ENCODE measurements around the gene PLPP7.
"Not testable (repeated sequence)": the region's sequence is repeated elsewhere in the genome, so short reads cannot be mapped to it uniquely, and the experiment has no call there.

The PLPP7 gene

GRCh38 chr9:131331996-131332395 is 42.5 kb downstream of the PLPP7 start:
- not testable (repeated sequence) for H3K4me1 ChIP-seq (ENCODE audit: insufficient read depth, low read length); H3K9me3 ChIP-seq (ENCODE audit: insufficient read depth, low read depth, low read length); H3K9ac ChIP-seq (ENCODE audit: low read depth, low read length); H3K27me3 ChIP-seq (ENCODE audit: insufficient read depth, low read length); H3K36me3 ChIP-seq (ENCODE audit: insufficient read depth, low read depth, low read length); H3K4me3 ChIP-seq (ENCODE audit: low read length); H3K27ac ChIP-seq (ENCODE audit: low read length)

DNA sequence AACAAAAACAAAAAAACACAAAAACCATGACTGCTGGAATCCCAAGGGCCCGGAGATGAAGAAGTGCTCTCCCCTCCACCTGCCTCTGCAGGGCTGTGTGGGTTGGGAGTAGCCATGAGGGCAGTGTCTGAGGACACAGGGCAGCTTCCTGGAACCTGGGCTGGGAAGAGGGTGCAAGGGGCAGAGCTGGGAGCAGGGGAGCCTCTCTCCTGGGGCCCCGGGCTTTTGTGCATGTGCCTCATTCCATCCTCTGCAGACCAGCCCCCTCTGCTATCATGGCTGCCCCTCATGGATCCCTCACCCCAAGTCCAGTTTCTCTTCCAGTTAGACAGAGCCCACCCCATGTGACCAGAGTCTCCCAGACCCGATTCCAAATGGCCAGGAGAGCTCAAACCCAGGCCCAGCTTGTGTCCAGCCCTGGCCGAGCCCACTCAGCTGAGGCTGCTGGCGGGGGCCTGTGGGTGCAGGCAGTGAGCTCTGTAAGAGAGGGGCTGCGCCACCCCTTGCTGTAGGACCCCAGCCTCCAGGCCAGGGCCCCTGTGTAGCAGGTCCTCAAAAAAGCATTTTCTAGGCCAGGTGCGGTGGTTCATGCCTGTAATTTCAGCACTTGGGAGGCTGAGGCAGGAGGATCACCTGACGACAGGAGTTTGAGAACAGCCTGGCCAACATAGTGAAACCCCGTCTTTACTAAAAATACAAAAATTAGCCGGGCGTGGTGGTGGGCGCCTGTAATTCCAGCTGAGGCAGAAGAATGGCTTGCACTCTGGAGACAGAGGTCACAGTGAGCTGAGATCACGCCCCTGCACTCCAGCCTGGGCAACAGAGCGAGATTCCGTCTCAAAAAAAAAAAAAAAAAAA is 44.5 kb downstream of the PLPP7 start:
- H3K27ac ChIP-seq (ENCODE audit: low read length) = no peak overlapping the region
- H3K9ac ChIP-seq (ENCODE audit: low read depth, low read length) = no peak overlapping the region
- peaks cover 7% of the 10 kb centered on the region; the same call in 1 of the 2 replicates for H3K4me1 ChIP-seq (ENCODE audit: insufficient read depth, low read length)
- no peaks in the 10 kb centered on the region for H3K27me3 ChIP-seq (ENCODE audit: insufficient read depth, low read length)
- no peaks in the 10 kb centered on the region for H3K9me3 ChIP-seq (ENCODE audit: insufficient read depth, low read depth, low read length)
- no peaks in the 10 kb centered on the region for H3K36me3 ChIP-seq (ENCODE audit: insufficient read depth, low read depth, low read length)
- H3K4me3 ChIP-seq (ENCODE audit: low read length) = no peak overlapping the region

- Histone ChIP-seq H3K9me3 (ENCODE audit: insufficient read depth, low read depth, low read length) (no peaks in the 10 kb centered on the region), H3K4me1 (ENCODE audit: insufficient read depth, low read length) (peaks cover 7% of the 10 kb centered on the region; the same call in 1 of the 2 replicates), H3K9ac (ENCODE audit: low read depth, low read length) (no peak overlapping the region), H3K27ac (ENCODE audit: low read length) (no peak overlapping the region), H3K36me3 (ENCODE audit: insufficient read depth, low read depth, low read length) (no peaks in the 10 kb centered on the region), H3K4me3 (ENCODE audit: low read length) (no peak overlapping the region), H3K27me3 (ENCODE audit: insufficient read depth, low read length) (no peaks in the 10 kb centered on the region)
Measured at GRCh38 chr9:131334629-131335367, 45.3 kb downstream of the PLPP7 start.

GRCh38 chr9:131335368-131335755 is 45.8 kb downstream of the PLPP7 start:
- H3K9me3 ChIP-seq (ENCODE audit: insufficient read depth, low read depth, low read length) = no peaks in the 10 kb centered on the region
- H3K27ac ChIP-seq (ENCODE audit: low read length) = no peak overlapping the region
- H3K4me1 ChIP-seq (ENCODE audit: insufficient read depth, low read length) = peaks cover 7% of the 10 kb centered on the region; the same call in 1 of the 2 replicates
- H3K27me3 ChIP-seq (ENCODE audit: insufficient read depth, low read length) = no peaks in the 10 kb centered on the region
- H3K4me3 ChIP-seq (ENCODE audit: low read length) = no peak overlapping the region
- no peak overlapping the region for H3K9ac ChIP-seq (ENCODE audit: low read depth, low read length)
- no peaks in the 10 kb centered on the region for H3K36me3 ChIP-seq (ENCODE audit: insufficient read depth, low read depth, low read length)

GRCh38 chr9:131337131-131337848 is 47.8 kb downstream of the PLPP7 start:
- Histone ChIP-seq H3K4me3 (ENCODE audit: low read length) (no peak overlapping the region), H3K27ac (ENCODE audit: low read length) (no peak overlapping the region), H3K9me3 (ENCODE audit: insufficient read depth, low read depth, low read length) (no peaks in the 10 kb centered on the region), H3K36me3 (ENCODE audit: insufficient read depth, low read depth, low read length) (no peaks in the 10 kb centered on the region), H3K4me1 (ENCODE audit: insufficient read depth, low read length) (peaks cover 3% of the 10 kb centered on the region; the same call in 1 of the 2 replicates), H3K27me3 (ENCODE audit: insufficient read depth, low read length) (no peaks in the 10 kb centered on the region), H3K9ac (ENCODE audit: low read depth, low read length) (no peak overlapping the region)

- not testable (repeated sequence) for H3K4me1 ChIP-seq (ENCODE audit: insufficient read depth, low read length); H3K4me3 ChIP-seq (ENCODE audit: low read length); H3K27me3 ChIP-seq (ENCODE audit: insufficient read depth, low read length)
Measured at GRCh38 chr9:131339212-131339611, 49.7 kb downstream of the PLPP7 start.

GRCh38 chr9:131344931-131345535 is 55.5 kb downstream of the PLPP7 start:
- H3K36me3 ChIP-seq (ENCODE audit: insufficient read depth, low read depth, low read length); H3K9ac ChIP-seq (ENCODE audit: low read depth, low read length); H3K4me3 ChIP-seq (ENCODE audit: low read length); H3K27ac ChIP-seq (ENCODE audit: low read length); H3K4me1 ChIP-seq (ENCODE audit: insufficient read depth, low read length); H3K27me3 ChIP-seq (ENCODE audit: insufficient read depth, low read length); H3K9me3 ChIP-seq (ENCODE audit: insufficient read depth, low read depth, low read length): not testable (repeated sequence)

More at GRCh38 chr9:131339212-131339611, 49.7 kb downstream of the PLPP7 start:
- not testable (repeated sequence) for H3K36me3 ChIP-seq (ENCODE audit: insufficient read depth, low read depth, low read length); H3K27ac ChIP-seq (ENCODE audit: low read length); H3K9ac ChIP-seq (ENCODE audit: low read depth, low read length); H3K9me3 ChIP-seq (ENCODE audit: insufficient read depth, low read depth, low read length)

DNA sequence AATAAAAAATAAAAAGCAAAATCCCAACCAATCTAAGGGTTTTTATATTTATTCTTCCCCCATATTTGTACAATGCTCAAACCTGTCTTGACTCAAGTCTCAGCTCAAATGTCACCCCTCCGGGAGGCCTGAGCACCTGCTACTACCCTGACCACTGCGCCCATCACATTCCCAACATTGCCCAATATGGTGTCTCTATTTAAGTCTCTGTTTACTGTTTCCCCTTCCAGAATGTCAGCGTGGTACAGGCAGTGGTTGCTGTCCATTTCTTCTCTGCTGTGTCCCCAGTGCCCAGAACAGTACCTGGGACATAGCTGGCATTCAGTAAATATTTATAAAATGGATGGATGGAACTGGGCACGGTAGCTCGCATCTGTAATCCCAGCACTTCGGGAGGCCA is 57.0 kb downstream of the PLPP7 start:
- H3K9me3 ChIP-seq (ENCODE audit: insufficient read depth, low read depth, low read length) = no peaks in the 10 kb centered on the region
- no peaks in the 10 kb centered on the region for H3K36me3 ChIP-seq (ENCODE audit: insufficient read depth, low read depth, low read length)
- H3K27me3 ChIP-seq (ENCODE audit: insufficient read depth, low read length) = peaks cover 3% of the 10 kb centered on the region; the same call in 1 of the 2 replicates
- H3K9ac ChIP-seq (ENCODE audit: low read depth, low read length) = no peak overlapping the region
- no peak overlapping the region for H3K4me3 ChIP-seq (ENCODE audit: low read length)
- no peaks in the 10 kb centered on the region for H3K4me1 ChIP-seq (ENCODE audit: insufficient read depth, low read length)
- H3K27ac ChIP-seq (ENCODE audit: low read length) = no peak overlapping the region

DNA sequence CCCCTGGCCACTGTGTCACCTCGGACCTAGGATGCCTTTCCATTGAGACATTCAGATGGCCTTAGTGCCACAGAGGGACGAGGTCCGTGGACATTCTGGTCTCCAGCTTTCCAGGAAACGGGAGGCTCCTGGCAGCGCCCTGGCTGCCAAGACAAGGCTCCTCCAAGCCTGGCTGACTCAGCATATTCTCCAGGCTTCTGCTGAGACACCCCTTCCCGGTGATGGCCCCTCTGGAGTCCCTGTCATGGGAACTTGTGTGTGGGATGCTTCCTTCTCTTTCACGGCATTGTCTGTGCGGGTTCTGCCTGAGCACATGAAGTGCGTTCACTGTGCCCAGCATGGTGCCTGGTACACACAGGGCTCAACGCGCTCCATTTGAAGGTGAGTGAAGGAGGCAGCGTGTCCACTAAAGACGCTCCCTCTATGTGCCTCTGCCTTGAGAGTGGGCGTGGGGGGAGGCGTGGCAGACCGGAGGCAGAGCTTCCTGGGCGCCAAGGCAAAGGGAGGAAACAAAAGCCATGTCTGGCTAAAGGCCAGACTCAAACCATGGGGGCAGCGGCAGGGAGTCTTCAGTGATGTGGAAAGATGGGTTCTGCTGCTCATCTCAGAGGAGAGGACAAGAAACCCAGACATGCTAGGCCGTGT is 58.0 kb downstream of the PLPP7 start:
- no peak overlapping the region for H3K9ac ChIP-seq (ENCODE audit: low read depth, low read length)
- H3K4me1 ChIP-seq (ENCODE audit: insufficient read depth, low read length) = no peaks in the 10 kb centered on the region
- no peaks in the 10 kb centered on the region for H3K36me3 ChIP-seq (ENCODE audit: insufficient read depth, low read depth, low read length)
- peaks cover 3% of the 10 kb centered on the region; the same call in 1 of the 2 replicates for H3K27me3 ChIP-seq (ENCODE audit: insufficient read depth, low read length)
- H3K9me3 ChIP-seq (ENCODE audit: insufficient read depth, low read depth, low read length) = no peaks in the 10 kb centered on the region
- H3K4me3 ChIP-seq (ENCODE audit: low read length) = no peak overlapping the region
- no peak overlapping the region for H3K27ac ChIP-seq (ENCODE audit: low read length)

GRCh38 chr9:131348631-131349521 is 59.4 kb downstream of the PLPP7 start:
- H3K4me3 ChIP-seq (ENCODE audit: low read length) = no peak overlapping the region
- no peak overlapping the region for H3K9ac ChIP-seq (ENCODE audit: low read depth, low read length)
- no peaks in the 10 kb centered on the region for H3K9me3 ChIP-seq (ENCODE audit: insufficient read depth, low read depth, low read length)
- H3K27me3 ChIP-seq (ENCODE audit: insufficient read depth, low read length) = peaks cover 3% of the 10 kb centered on the region; the same call in 1 of the 2 replicates
- no peaks in the 10 kb centered on the region for H3K4me1 ChIP-seq (ENCODE audit: insufficient read depth, low read length)
- no peak overlapping the region for H3K27ac ChIP-seq (ENCODE audit: low read length)
- no peaks in the 10 kb centered on the region for H3K36me3 ChIP-seq (ENCODE audit: insufficient read depth, low read depth, low read length)

All from iPS-20b (cell line).